Stimulated activated CD4-positive, alpha-beta T cell treated with anti-CD3 and anti-CD28 coated beads, Interleukin-12 subunit alpha, Interleukin-12 subunit beta, amount 100 ng/mL, for 24 hours (primary cell): ENCODE measurements around the gene CNDP2.
"Not testable (repeated sequence)": the region's sequence is repeated elsewhere in the genome, so short reads cannot be mapped to it uniquely, and the experiment has no call there.

Experiments used
- DNase-seq, 2 experiments: peaks; one replicate each; pipeline ENCODE4 v3.0.0-alpha.2; 2020; ENCODE audit warnings: low read depth in 2 of 2

Gene CNDP2

DNA sequence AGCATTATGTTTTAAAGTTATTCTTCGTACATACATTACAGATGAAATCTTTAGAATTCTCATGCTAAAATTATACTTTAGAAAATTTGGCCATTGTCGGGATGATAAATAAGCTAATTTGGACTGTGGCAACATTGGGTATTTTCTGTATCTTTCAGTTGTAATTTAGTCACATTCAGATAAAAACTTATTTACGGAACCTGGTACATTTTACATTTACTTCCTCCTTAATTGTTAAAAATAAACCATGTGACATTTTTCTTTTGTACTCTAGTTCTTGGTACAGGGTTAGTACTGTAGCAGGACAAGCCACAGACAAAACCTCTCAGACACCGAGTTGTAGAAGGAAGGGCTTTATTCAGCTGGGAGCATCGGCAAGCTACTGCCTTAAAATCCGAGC is 4.2 kb downstream of the CNDP2 start:
- DNase-seq = no peak

DNA sequence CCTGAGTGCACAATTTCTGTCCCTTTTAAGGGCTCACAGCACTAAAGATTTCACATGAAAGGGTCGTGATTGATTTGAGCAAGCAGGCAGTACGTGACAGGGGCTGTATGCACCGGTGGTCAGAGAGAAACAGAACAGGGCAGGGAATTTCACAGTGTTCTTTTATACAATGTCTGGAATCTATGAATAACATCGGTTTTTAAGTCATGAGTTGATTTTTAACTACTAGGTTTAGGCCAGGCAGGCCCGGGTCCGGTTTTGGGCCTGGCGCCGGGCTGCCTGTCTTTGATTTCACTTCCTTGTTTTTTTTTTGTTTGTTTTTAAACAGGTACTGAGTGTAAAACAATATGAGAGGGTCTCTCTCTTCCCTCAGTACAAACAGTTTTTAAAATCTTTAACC is 4.6 kb downstream of the CNDP2 start:
- DNase-seq = not testable (repeated sequence)

DNA sequence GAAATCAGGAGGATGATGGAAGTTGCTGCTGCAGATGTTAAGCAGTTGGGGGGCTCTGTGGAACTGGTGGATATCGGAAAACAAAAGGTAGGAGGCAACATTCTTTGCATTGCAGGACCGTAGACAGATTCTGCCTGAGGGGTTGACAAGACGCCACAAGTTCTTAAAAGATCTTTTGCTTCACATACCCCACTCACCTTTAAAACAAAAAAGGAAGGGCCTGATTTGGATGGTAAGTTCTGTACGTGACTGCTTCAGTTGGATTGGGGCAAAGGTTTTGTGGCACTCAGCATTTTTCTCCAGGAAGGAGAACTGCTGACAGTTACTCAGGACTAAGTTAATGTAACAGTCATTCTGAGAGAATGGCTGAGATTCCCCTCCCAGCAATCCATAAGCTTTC is 5.2 kb downstream of the CNDP2 start:
- no peak for DNase-seq

DNA sequence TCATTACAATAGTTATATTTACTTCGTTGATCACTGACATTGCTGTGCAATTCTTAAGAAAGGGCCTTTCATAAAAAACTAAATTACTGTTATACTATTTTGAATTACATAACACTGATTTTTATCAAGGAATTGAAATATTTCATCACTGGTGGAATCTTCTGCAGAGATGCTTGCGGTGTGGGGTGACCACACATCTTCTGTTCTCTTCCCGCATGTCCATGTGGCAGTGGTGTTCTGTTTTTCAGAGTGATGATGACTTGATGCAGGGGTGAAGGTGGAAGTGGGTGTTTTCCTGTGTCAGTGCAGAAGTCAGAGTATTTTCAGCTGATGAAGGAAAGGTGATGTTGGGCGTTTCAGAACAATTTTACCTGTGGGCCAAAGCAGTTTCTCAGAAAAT is 7.0 kb downstream of the CNDP2 start:
- DNase-seq = no peak

DNA sequence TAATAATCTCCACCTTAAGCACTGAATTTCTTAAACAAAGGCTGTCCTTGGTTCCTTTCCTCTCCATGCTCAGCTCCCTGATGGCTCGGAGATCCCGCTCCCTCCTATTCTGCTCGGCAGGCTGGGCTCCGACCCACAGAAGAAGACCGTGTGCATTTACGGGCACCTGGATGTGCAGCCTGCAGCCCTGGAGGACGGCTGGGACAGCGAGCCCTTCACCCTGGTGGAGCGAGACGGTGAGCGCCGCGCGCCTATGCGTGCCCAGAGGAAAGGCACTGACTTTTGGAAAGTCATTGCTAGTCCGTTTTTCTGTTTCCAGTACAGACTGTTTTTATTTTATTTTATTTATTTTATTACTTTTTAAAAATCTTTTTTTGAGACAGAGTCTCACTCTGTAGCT is 9.6 kb downstream of the CNDP2 start:
- DNase-seq = no peak

DNA sequence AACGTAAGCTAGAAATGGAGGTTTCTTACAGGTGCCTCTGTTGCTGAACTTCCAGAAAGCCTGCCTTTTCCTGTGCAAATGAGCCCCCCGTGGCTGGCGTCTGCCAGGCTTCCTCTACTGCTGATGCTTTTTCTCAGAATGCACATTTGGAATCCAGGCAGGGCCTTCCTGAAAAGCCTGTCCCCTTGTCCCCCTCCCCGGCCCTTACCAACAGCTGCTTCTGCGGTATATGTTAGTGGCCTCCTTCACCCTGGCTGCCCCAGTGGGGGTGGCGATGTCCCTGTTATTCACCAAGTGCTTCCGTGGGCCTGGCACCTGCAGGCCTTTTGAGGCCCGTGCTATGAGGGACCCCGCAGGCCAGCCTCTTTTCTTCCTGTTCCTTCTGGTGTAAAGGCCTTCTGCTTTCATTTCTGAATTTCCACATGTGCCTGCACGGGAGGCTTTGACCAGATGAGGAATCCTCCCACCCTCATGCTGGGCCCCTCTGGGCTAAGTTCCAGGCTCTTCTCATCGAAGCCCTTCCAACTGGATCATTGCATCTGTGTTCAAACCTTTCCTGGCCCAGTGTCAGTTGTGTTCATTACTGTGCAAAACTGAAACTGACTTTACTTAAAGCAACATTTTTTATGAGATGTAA is 10.4 kb downstream of the CNDP2 start:
- DNase-seq = no peak

DNA sequence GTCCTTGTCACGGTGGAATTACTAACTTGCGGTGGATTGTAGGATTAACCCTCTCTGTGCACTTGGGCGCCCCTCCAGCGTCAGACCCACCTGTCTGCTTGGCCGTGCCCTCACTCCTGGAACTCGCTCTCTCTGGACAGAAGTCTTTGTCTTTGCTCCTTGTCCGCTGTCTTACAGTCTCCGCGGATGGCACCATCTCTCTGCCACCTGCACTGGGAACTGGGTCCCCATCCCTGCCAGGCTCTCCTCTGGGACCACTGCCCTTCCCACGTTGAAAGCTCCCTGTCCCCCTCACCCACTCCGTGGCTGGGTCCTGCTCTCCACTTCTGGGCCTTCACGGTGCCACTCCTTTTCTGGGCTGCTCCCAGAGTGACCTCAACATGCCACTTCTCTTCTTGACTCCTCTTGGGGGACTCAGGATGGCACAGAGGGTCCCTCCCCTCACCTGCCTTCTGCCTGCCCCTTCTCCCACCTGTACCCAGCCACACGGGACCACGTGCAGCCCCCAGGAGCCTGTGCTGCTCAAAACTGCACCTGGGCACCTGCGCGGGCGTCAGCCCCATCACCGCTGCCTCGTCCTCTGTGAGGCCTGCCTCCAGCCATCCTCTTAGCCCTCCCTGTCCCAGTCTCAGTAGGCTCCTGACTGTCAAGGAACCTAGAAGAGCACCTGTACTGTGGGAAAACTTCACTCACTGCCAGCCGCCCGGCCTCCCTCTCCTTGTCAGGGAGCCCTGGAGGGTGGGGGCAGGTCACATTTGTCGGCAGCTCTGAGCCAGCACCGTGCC is 11.1 kb downstream of the CNDP2 start:
- DNase-seq = no peak

DNA sequence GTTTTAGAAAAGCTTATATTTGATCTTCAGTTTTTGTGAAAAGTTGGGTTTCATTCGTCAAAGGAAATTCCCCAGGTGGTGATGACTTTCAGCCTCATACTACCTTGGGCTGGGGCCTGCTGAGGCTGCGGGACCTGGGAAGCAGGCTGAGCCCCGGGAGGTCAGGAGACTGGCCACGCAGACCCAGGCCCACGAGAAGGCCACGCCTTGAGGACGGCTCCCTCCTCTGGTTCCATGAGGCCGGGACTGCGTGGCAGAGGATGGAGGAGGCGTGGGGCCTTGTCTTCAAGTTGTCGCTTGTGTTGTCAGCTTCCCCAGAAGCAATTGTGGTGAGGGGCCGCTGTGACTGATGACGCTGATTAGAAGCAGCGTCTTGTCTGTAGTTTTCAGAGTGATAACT is 11.8 kb downstream of the CNDP2 start:
- no peak for DNase-seq

DNA sequence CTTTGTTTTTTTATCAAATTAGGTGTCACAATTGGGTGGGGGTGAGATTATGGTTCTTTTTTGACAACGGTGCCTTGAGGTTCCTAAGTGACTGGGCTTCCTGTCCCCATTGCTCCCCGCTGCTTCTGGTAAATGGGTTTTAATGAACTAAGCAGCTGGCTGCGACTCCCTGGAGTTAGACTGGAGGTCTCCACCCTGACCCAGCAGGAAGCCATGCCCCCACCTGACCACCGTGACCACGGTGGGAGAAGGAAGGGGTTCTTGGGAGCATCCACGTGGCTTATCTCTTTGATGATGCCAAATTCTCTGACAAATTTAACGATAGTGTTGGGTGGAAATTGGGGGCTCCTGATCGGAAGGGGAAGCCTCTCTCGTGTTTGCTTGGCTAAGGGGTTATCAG is 12.2 kb downstream of the CNDP2 start:
- no peak for DNase-seq

DNA sequence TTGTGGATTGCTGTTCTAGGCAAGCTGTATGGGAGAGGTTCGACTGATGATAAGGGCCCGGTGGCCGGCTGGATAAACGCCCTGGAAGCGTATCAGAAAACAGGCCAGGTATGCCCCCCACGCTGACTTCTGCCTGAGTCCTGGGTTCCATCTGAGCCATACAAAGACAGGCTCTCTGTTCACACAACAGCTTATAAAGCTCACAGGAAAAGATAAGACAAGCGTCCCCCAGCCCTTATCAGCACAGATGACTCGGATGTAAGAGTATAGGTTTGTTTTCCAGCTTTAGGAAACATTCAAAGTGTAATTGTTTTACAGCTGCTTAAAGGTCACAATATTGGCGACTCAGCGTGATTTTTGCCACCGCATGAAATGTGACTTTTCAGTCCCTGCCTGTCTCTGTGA is 12.7 kb downstream of the CNDP2 start:
- no peak for DNase-seq

DNA sequence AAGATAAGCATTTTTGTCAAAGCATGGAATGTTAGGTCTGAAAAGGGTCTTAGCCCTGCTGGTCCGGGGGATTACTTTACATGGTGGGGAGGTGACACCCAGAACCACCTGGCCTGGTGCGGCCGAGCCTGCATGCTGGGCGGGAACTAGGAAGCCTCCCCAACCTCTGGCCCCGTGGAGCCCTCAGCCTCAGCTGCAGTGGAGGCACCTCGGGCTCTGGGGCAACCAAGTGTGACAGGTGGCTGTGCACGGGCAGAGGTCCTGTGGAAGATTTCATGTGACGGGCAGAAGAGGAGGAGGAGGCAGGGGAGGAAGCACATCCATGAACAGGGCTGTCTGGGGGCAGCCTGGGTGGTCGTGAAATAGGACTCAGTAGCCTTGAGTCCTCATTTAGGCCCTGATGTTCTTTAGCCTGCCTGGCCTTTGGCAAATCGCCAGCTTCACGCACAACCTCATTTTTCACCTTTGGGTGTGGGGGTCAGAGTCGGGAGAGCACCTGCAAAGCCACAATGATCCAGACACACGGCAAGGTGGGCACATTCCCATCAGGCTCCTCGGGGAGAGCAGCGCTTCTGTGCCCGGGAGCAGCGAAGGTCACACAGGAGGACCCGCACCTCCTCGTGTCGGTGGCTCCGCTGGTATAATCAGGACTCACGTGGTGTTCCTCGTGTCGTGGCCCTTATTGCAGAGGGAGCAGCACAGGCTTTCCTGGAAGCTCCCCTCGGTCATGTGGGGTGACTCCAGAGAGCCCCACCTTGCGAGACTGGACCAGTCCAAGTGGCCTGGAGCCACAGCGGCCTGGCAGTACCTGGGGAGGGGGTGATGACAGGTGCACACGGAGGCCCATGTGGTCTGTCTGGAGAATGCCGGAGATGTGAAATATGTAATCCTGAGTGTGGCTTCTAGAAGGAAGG is 13.9 kb downstream of the CNDP2 start:
- no peak for DNase-seq

DNA sequence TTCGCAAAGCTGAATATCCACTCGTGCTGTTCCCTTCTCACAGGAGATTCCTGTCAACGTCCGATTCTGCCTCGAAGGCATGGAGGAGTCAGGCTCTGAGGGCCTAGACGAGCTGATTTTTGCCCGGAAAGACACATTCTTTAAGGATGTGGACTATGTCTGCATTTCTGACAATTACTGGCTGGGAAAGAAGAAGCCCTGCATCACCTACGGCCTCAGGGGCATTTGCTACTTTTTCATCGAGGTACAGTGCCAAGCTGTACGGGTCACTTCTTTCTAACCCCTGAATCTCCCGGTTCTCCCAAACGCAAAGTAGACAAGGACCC is 14.6 kb downstream of the CNDP2 start:
- DNase-seq = no peak

DNA sequence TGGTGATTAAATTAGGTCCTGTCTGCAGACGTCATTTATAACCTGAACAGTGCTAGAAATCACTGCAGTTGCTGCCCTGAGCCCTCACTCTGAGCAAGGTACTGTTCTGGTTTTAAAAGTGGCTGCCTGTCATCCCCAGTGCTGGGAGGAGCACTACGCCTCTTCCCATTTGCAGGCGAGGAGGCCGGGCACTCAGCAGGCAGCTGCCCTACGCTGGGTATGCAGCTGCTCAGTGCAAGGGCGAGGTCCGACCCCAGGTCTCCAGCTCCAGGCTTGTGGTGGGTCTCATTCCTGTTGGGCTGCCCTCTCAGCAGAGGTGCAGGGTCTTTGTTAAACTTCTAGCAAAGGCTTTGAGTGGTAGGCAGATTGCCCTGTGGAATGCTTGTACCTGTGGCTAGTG is 15.7 kb downstream of the CNDP2 start:
- DNase-seq = no peak

DNA sequence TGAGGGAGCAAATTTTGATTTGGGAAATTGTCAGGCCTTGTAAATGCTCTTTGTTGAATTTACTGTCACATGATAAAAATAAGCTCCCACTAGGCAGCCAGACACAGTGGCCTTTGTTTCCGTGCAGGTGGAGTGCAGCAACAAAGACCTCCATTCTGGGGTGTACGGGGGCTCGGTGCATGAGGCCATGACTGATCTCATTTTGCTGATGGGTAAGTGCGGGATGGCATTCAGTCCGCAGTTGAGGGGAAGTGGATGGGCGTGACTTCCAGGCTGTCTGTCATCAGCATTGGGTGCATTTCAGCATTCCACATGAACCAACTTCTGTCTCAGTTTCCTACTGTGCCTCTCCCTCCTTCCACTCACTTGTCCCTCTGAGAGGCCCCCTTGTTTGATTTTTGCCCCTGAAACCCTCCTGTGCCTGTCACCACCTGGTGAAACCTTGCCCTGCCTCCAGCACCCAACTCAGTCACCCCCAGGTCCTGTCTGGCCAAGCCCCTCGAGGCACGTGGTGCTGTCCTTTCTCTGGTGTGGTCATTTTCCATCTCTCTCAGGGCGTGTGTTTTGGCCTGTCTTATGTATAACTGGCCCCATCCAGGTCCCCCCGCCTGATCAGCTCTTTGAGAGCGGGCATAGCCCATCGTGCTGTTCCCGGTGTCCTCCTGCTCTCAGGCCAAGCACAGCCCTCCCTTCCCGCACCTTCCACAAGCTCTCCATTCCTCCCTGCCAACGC is 16.3 kb downstream of the CNDP2 start:
- DNase-seq = no peak

DNA sequence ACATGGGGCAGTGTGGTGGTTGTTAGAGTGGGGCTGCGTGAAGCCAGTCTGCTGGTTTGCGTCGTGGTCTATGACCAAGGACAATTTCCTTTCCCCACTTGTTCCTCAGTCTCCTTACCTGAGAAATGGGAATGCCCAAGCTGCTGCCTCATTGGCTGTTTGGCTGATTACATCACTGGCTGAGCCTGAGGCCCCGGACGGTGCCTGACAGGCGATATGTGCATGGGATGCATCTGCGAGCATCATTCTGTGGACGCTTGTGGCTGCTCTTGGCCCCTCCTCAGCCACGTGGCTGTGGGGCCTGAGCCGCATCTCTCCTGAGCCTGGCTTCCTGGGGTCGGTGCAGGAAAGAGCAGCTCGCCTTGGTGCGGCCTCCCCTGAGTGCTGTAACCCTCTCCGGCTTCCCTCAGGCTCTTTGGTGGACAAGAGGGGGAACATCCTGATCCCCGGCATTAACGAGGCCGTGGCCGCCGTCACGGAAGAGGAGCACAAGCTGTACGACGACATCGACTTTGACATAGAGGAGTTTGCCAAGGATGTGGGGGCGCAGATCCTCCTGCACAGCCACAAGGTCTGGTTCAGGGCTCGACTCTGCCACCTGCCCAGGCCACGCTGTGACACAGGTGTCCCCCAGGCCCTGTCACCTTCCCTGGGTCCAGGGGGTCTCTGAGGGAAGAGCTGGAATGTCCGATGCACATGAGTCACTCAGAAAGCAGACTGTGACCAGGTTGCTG is 17.2 kb downstream of the CNDP2 start:
- no peak for DNase-seq

DNA sequence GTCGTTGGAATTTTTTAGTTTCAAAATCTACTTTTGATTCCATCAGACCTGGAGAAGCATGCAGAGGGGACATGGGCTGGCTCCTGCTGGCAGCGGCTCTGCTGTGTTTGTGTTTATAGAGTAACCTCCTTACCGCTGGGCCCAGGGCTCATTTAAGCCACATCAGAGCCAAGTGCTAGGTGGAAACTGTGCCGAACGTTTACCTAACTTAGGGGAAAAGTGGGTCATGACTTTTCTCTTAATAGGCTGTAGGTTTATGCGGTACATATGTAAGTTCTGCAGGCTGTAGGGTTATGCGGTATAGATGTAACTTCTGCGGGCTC is 17.7 kb downstream of the CNDP2 start:
- no peak for DNase-seq

DNA sequence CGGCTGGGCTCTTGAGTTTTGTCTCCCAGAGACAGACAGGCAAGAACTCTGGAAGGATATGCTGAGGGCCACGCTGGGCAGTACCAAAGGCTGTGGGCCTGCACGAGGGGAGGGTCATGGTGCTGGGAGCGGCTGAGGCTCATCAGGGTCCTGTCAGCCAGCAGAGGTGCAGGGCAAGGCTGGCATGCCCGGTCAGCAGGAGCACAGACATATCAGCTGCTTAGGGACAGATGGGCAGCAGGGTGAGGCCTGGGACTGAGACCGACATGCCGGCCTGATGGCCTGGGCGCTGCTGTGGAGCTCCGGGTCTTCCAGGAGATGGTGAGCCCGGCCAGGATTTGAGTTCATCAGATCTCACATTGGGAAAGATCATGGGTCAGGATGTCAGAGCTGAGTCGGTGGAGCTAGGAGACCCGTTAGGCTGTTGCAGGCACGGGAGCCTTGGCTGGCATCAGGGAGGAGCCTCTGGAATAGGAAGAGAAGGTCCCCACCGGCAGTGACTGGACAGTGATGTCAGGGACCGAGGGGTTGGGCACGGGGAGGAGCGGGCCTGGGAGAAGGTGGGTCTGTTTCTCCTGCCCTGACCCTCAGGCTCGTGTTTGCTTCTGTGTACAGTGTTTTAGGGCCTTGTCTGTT is 18.8 kb downstream of the CNDP2 start:
- no peak for DNase-seq

DNA sequence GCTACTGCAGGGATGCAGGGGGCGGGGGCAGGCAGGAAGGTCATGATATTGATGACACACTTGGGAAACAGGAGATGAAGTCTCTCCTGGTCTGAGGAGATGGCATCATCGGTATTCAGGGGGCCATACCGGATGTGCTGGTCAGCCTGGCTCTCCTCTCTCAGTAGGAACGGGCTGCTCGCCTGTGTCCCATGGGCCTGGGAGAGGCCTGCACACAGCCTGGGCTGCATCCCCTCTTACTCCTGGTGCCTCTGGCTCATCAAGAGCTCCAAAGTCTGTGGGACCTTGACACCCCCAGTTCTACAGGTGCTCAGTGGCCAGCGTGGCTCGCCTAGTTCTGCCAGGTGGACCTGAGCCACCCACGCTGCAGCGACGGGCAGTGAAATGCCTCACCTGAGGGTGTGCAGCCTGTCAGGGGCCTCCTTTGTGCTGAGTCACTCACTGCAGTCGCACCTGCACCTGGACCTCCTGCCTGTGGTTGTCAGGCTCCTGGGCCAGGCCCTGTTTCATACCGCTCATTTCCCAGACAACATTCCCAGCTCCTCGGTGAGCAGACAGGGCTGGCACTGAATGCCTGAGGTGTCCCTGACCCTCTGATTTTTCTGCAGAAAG is 19.6 kb downstream of the CNDP2 start:
- no peak for DNase-seq

DNA sequence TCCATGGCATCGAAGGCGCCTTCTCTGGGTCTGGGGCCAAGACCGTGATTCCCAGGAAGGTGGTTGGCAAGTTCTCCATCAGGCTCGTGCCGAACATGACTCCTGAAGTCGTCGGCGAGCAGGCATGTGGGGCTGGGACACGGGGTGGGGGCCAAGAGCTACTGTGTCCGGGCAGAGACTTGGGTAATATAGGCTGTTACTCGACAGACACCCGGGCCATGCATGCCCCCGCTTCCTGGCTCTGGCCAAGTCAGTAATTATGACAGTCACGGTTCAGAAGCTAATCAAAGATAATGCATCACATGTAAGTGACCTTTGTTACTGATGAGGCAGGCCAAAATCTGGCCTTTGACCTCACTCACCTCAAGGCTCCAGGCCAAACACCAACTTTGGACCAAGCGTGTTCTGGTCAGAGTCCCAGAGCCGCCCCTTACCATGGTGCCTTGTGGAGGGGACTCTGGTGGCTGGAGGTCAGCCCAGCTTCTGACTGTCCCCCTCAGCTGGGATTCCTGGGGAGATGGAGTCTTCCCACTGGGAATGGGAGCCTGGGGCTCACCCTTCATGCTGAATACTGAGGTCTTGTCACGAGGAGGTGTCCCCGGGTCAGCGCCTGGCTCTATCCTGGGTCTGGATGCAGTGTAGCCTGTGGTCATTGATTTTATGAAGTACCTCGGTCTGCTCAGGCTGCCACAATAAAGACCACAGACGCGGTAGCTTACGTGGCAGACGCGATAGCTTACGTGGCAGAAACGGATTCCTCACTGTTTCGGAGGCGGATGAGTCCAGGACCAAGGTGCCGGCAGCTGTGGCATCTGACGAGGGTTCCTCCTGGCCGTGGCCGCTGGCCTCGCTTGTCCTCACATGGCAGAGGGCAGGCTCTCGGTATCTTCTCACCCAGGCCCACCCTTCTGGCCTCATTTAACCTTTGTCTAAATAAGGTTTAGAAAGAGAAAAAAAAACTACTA is 20.4 kb downstream of the CNDP2 start:
- DNase-seq = no peak
